OCI-LY7 (cell line): ENCODE measurements around the gene ADAMTS9. TPM values are rescaled to one million over a fixed set of nuclear protein-coding genes. Genes with fewer than 3 reads are reported as not detected.

ENCODE experiments used
- BruUV-seq: library from RNA; stranded (reverse); fragments of 400-500 nt; replicated peaks from 2 replicates; lab custom pipeline; 2021; lab: Mats Ljungman, UMichigan
- CTCF ChIA-PET: fragments of 300-600 bp; sonication (Branson Sonifier 250); formaldehyde crosslinking; loops from one replicate; lab custom pipeline; 2022; ENCODE audit warnings: antibody characterized with exemption; ENCODE audit not compliant: unreplicated experiment; lab: Charles Lee
- POLR2A ChIA-PET: fragments of 300-600 bp; sonication (Branson Sonifier 250); formaldehyde crosslinking; loops from one replicate; lab custom pipeline; 2022; ENCODE audit warnings: antibody characterized with exemption; lab: Charles Lee
- DNase-seq: peaks from one replicate; pipeline ENCODE4 v3.0.0-alpha.2; 2015; ENCODE audit warnings: low spot score
- H2AFZ ChIP-seq: fragments of 200-600 bp; sonication (generic), shearing (Covaris generic); 2 replicates; pipeline ENCODE4 v1.6.1; 2014; ENCODE audit warnings: mild to moderate bottlenecking, antibody characterized with exemption, low read length, moderate library complexity
- H3K27ac ChIP-seq: fragments of 200-600 bp; sonication (generic); 2 replicates; pipeline ENCODE4 v1.5.1; 2014; ENCODE audit warnings: mixed run types, low read depth, mild to moderate bottlenecking, moderate library complexity, low read length, inconsistent platforms; ENCODE audit not compliant: poor library complexity, severe bottlenecking
- H3K36me3 ChIP-seq: fragments of 200-600 bp; sonication (generic); 2 replicates; pipeline ENCODE4 v1.6.1; 2014; ENCODE audit warnings: mild to moderate bottlenecking, antibody characterized with exemption, low read length, moderate library complexity, mixed read lengths; ENCODE audit not compliant: insufficient read depth
- H3K4me1 ChIP-seq: fragments of 200-600 bp; sonication (generic); 2 replicates; pipeline ENCODE4 v1.5.1; 2014; ENCODE audit warnings: mild to moderate bottlenecking, low read length; ENCODE audit not compliant: insufficient read depth, poor library complexity, severe bottlenecking
- H3K4me2 ChIP-seq: fragments of 200-600 bp; sonication (generic); 2 replicates; pipeline ENCODE4 v1.6.1; 2014; ENCODE audit warnings: mild to moderate bottlenecking, low read length
- H3K4me3 ChIP-seq: fragments of 200-600 bp; sonication (generic); 2 replicates; pipeline ENCODE4 v1.5.1; 2014; ENCODE audit warnings: mild to moderate bottlenecking, low read depth, low read length; ENCODE audit not compliant: poor library complexity, severe bottlenecking
- H3K79me2 ChIP-seq: fragments of 200-600 bp; sonication (generic); 2 replicates; pipeline ENCODE4 v1.6.1; 2016; ENCODE audit warnings: low read depth, mild to moderate bottlenecking, low read length, moderate library complexity, mixed read lengths; ENCODE audit not compliant: insufficient read depth
- H3K9me2 ChIP-seq: fragments of 200-600 bp; sonication (generic); 2 replicates; pipeline ENCODE4 v1.6.1; 2016; ENCODE audit warnings: mild to moderate bottlenecking, low read length, mixed read lengths; ENCODE audit not compliant: insufficient read depth
- H3K9me3 ChIP-seq: fragments of 200-600 bp; sonication (generic); 2 replicates; pipeline ENCODE4 v1.6.1; 2014; ENCODE audit warnings: mild to moderate bottlenecking, mixed run types, low read length, mixed read lengths
- H4K20me1 ChIP-seq: fragments of 200-600 bp; sonication (generic); 2 replicates; pipeline ENCODE4 v1.6.1; 2014; ENCODE audit warnings: mild to moderate bottlenecking, antibody characterized with exemption, low read length, moderate library complexity, mixed read lengths; ENCODE audit not compliant: insufficient read depth
- CTCF ChIP-seq: fragments of 200-600 bp; sonication (generic); conservative IDR thresholded peaks from 2 replicates; pipeline ENCODE4 v1.5.1; 2014; ENCODE audit warnings: mild to moderate bottlenecking, antibody characterized with exemption, low read length, moderate library complexity, mixed read lengths
- EZH2phosphoT487 ChIP-seq: fragments of 200-600 bp; sonication (generic); IDR thresholded peaks from 2 replicates; pipeline ENCODE4 v1.6.1; 2018; ENCODE audit warnings: low read depth, borderline replicate concordance, mild to moderate bottlenecking, mixed run types, antibody characterized with exemption, low read length, moderate library complexity, mixed read lengths
- intact Hi-C: fragments of 100-400 bp; cut with micrococcal nuclease; formaldehyde crosslinking; loops from one replicate; pipeline ENCODE4 v1.10.0; 2022; ENCODE audit not compliant: unreplicated experiment
- total RNA-seq, 2 experiments: library from RNA; depleted of rRNA in 1 of 2; stranded (reverse); fragments of >200 nt in 1 of 2; shearing (Covaris generic) in 1 of 2; gene quantifications; 2 replicates each; pipeline ENCODE4 v1.2.3, GENCODE V29; 2014 to 2022

ADAMTS9 gene
- total RNA-seq, 2 experiments from 2014 or later, result not detected

GRCh38 chr3:64664397-64664796 is 23.4 kb downstream of the ADAMTS9 start:
- DNase-seq, result no peak
- intact Hi-C loops, result no loop called here
- no peak for TF ChIP-seq EZH2phosphoT487
- TF ChIP-seq CTCF, result no peak
- H3K36me3 ChIP-seq, result no peaks in the 10 kb centered on the region
- no peaks in the 10 kb centered on the region for H3K9me2 ChIP-seq
- H2AFZ ChIP-seq, result no peak overlapping the region
- no peak overlapping the region for H3K4me3 ChIP-seq
- H3K79me2 ChIP-seq, result no peaks in the 10 kb centered on the region
- no peak overlapping the region for H3K4me2 ChIP-seq
- H3K27ac ChIP-seq, result no peak overlapping the region
- H3K9me3 ChIP-seq, result no peaks in the 10 kb centered on the region
- BruUV-seq, result no TSS peak
- no peaks in the 10 kb centered on the region for H4K20me1 ChIP-seq
- POLR2A ChIA-PET, result no interaction called here
- CTCF ChIA-PET, result no interaction called here
- no peaks in the 10 kb centered on the region for H3K4me1 ChIP-seq

- TF ChIP-seq CTCF, result no peak
- no peak for TF ChIP-seq EZH2phosphoT487
- intact Hi-C loops, result no loop called here
- no peak overlapping the region for H3K27ac ChIP-seq
- no peaks in the 10 kb centered on the region for H3K9me3 ChIP-seq
- CTCF ChIA-PET, result no interaction called here
- no peak overlapping the region for H2AFZ ChIP-seq
- no peaks in the 10 kb centered on the region for H3K36me3 ChIP-seq
- H3K79me2 ChIP-seq, result no peaks in the 10 kb centered on the region
- POLR2A ChIA-PET, result no interaction called here
- no TSS peak for BruUV-seq
- DNase-seq, result no peak
- H3K4me3 ChIP-seq, result no peak overlapping the region
- H4K20me1 ChIP-seq, result no peaks in the 10 kb centered on the region
- no peaks in the 10 kb centered on the region for H3K9me2 ChIP-seq
- no peak overlapping the region for H3K4me2 ChIP-seq
- no peaks in the 10 kb centered on the region for H3K4me1 ChIP-seq
These were observed 28.2 kb downstream of the ADAMTS9 start for GRCh38 chr3:64659617-64659978.

- H2AFZ ChIP-seq, result no peak overlapping the region
- H3K36me3 ChIP-seq, result no peaks in the 10 kb centered on the region
- intact Hi-C loops, result no loop called here
- ChIA-PET CTCF (no interaction called here), POLR2A (interaction anchor here (0.6 kb wide), 1 partner anchor 47 kb away, joined by 4 read pairs; no protein-coding TSS in a partner anchor)
- H3K9me3 ChIP-seq, result no peaks in the 10 kb centered on the region
- no peaks in the 10 kb centered on the region for H4K20me1 ChIP-seq
- no peak overlapping the region for H3K27ac ChIP-seq
- no peak for DNase-seq
- H3K4me3 ChIP-seq, result no peak overlapping the region
- BruUV-seq, result no TSS peak
- H3K79me2 ChIP-seq, result no peaks in the 10 kb centered on the region
- H3K9me2 ChIP-seq, result no peaks in the 10 kb centered on the region
- H3K4me1 ChIP-seq, result no peaks in the 10 kb centered on the region
- H3K4me2 ChIP-seq, result no peak overlapping the region
- no peak for TF ChIP-seq CTCF
- no peak for TF ChIP-seq EZH2phosphoT487
These were observed 29.8 kb downstream of the ADAMTS9 start for GRCh38 chr3:64658001-64658400.
